Psoas muscle (tissue), 8 donors: ENCODE results near the gene SPP2. TPM values are rescaled to one million over a fixed set of nuclear protein-coding genes. Genes with fewer than 3 reads are reported as not detected.

Source experiments
- ATAC-seq, 4 donors: fragments of 200-7000 bp; cut with Tn5 transposase; one replicate each; pipeline ENCODE4 v1.9.1; 2020; ENCODE audit warnings: moderate library complexity in 3 of 4, mild to moderate bottlenecking in 2 of 4
- DNase-seq, 2 donors: peaks; one replicate each; pipeline ENCODE4 v3.0.0-alpha.2; 2020
- H3K27ac ChIP-seq: fragments of 200-600 bp; one replicate; pipeline ENCODE4 v1.8.0; 2022
- H3K27me3 ChIP-seq, 3 donors: fragments of 200-600 bp in 1 of 3; one replicate each; pipeline versions ENCODE4 v1.6.1 to v1.8.0; 2013 to 2022; ENCODE audit warnings: low read length in 2 of 3, mild to moderate bottlenecking in 2 of 3, moderate library complexity in 1 of 3; ENCODE audit not compliant: insufficient read depth in 3 of 3
- H3K36me3 ChIP-seq, 2 donors: fragments of 200-600 bp in 1 of 2; one replicate each; pipeline versions ENCODE4 v1.6.1 to v1.8.0; 2013 to 2022; ENCODE audit warnings: low read depth in 1 of 2, mild to moderate bottlenecking in 1 of 2, moderate library complexity in 1 of 2; ENCODE audit not compliant: insufficient read depth in 1 of 2
- H3K4me1 ChIP-seq: fragments of 200-600 bp; one replicate; pipeline ENCODE4 v1.8.0; 2022
- H3K4me3 ChIP-seq: fragments of 200-600 bp; one replicate; pipeline ENCODE4 v1.8.0; 2022; ENCODE audit warnings: mild to moderate bottlenecking
- H3K9me3 ChIP-seq: fragments of 200-600 bp; one replicate; pipeline ENCODE4 v1.8.0; 2022
- WGBS, 3 donors: extraction: QIAGEN DNeasy Blood & Tissue Kit; methylation state at CpG; one replicate each; pipeline versions ENCODE4 v1.1.6 to v1.1.7; 2013; 5-methylcytosine and 5-hydroxymethylcytosine counted together
- intact Hi-C, 2 donors: fragments of 100-400 bp; cut with DNase I; formaldehyde crosslinking; loops; one replicate each; pipeline versions ENCODE4 v1.11.0 to v1.14.2; 2022
- polyA plus RNA-seq, 3 donors: library from polyadenylated mRNA; stranded (reverse); fragments of 200-250 nt; gene quantifications; one replicate each; pipeline ENCODE4 v1.2.3, GENCODE V29; 2013
- total RNA-seq, 4 donors: library from RNA; stranded (reverse); fragmentation: NEBNext Ultra II Directional in 2 of 4; extraction: Animal tissue kit (Norgen Biotek cat#: 25700) in 2 of 4; gene quantifications; one replicate each; pipeline versions ENCODE4 v1.2.1 to v1.2.4, GENCODE V29; 2021 to 2023
- TF ChIP-seq, protein P1 (sequence below): fragments of 200-600 bp; IDR thresholded peaks from one replicate; pipeline ENCODE4 v1.8.0; 2022; ENCODE audit warnings: antibody characterized with exemption
- donor health status: healthy with polysubstance abuse.
- donor health status: DM: no; HTN: no; CAD: no; lungs with moderate emphysema.
- donor health status: Bipolar disorder and iron deficiency.
- donor health status: healthy.
- donor health status: DM: yes; HTN: yes; CAD: no.
- donor health status: DM: no; HTN: no; CAD: no.
- donor health status: DM: no; HTN: no; CAD: no.
- donor health status: DM: yes; HTN: yes; CAD: no.

The SPP2 gene
- total and polyA plus RNA-seq, 7 donors = not detected

DNA sequence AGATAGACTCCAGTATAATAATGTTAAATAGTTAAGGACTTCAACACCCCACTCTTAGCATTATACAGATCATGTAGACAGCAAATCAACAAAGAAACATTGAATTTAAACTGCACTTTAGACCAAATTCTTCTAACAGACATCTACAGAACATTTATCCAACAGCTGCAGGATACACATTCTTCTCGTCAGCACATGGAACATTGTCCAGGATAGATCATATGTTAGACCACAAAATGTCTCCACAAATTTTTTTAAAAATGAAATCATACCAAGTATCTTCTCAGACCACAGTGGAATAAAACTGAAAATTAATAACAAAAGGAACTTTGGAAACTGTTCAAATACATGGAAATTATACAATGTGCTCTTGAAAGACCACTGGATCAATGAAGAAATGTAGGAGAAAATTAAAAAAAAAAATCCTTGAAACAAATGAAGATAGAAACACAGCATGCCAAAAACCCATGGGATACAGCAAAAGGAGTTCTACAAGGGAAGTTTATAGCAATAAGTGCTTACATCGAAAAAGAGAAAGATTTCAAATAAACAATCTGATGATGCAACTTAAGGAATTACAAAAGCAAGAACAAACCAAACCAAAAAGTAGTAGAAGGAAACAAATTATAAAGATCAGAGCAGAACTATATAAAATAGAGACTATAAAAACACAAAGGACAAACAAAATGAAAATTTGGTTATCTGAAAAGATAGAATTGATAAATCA lies 12.3 kb upstream of the SPP2 start:
- no peak overlapping the region for H3K27ac ChIP-seq
- peaks cover 3% of the 10 kb centered on the region for H3K9me3 ChIP-seq
- H3K36me3 ChIP-seq = no peaks in the 10 kb centered on the region
- peaks cover 0 to 3% (median 0%) of the 10 kb centered on the region in 3 donors for H3K27me3 ChIP-seq
- no peak for ATAC-seq
- TF ChIP-seq, protein P1, sequence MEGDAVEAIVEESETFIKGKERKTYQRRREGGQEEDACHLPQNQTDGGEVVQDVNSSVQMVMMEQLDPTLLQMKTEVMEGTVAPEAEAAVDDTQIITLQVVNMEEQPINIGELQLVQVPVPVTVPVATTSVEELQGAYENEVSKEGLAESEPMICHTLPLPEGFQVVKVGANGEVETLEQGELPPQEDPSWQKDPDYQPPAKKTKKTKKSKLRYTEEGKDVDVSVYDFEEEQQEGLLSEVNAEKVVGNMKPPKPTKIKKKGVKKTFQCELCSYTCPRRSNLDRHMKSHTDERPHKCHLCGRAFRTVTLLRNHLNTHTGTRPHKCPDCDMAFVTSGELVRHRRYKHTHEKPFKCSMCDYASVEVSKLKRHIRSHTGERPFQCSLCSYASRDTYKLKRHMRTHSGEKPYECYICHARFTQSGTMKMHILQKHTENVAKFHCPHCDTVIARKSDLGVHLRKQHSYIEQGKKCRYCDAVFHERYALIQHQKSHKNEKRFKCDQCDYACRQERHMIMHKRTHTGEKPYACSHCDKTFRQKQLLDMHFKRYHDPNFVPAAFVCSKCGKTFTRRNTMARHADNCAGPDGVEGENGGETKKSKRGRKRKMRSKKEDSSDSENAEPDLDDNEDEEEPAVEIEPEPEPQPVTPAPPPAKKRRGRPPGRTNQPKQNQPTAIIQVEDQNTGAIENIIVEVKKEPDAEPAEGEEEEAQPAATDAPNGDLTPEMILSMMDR = no peak
- WGBS, 3 donors = 49 to 59% (median 52%) methylated on average over 2 of the region's 2 CpGs
- no peak overlapping the region for H3K4me3 ChIP-seq
- intact Hi-C loops = no loop called here
- H3K4me1 ChIP-seq = no peaks in the 10 kb centered on the region
- no peak for DNase-seq

DNA sequence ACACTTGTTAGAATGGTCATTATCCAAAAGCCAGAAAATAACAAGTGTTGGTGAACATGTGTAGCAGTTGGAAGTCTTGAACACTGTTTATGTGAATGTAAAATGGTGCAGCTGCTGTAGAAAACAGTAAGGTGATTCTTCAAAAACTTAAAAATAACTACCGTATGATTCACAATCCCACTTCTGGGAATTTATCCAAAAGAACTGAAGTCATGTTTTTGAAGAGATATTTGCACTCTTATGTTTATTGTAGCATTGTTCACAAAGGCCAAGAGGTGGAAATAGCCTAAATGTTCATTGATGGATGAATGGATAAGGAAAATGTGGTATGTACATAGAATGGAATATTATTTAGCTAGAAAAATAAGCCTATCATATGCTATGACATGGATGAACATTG lies 6.3 kb upstream of the SPP2 start:
- Histone ChIP-seq H3K36me3 (no peaks in the 10 kb centered on the region), H3K27ac (no peak overlapping the region), H3K4me1 (no peaks in the 10 kb centered on the region), H3K4me3 (no peak overlapping the region), H3K27me3 (no peaks in the 10 kb centered on the region), H3K9me3 (no peaks in the 10 kb centered on the region)
- ATAC-seq = no peak
- no peak for DNase-seq
- 11 to 26% (median 14%) methylated on average over 1 of the region's 1 CpG for WGBS, 3 donors
- TF ChIP-seq, protein P1 = no peak
- intact Hi-C loops = no loop called here

DNA sequence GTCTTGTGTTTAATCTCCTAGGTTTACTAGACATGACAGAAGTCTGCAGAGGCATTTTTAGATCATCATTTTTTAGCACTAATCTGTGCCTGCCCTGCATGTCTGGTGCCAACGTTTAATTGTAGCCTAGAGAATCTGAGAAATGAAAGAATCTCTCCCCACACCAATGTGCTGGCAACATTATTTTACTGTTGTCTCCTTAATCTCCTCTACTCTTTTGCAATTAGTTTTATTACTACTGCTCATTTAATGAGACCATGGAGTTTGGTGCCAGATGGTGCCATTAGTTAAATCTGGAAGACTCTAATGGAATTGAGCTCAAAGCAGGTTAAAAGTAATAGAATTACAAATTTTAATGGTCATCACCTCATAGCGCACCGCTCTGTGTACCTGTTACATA lies 4.0 kb upstream of the SPP2 start:
- ATAC-seq = no peak
- Histone ChIP-seq H3K4me3 (no peak overlapping the region), H3K36me3 (no peaks in the 10 kb centered on the region), H3K4me1 (no peaks in the 10 kb centered on the region), H3K27me3 (no peaks in the 10 kb centered on the region), H3K9me3 (no peaks in the 10 kb centered on the region), H3K27ac (no peak overlapping the region)
- intact Hi-C loops = no loop called here
- TF ChIP-seq, protein P1 = no peak
- 49 to 52% (median 50%) methylated on average over 3 of the region's 3 CpGs for WGBS, 3 donors
- no peak for DNase-seq

DNA sequence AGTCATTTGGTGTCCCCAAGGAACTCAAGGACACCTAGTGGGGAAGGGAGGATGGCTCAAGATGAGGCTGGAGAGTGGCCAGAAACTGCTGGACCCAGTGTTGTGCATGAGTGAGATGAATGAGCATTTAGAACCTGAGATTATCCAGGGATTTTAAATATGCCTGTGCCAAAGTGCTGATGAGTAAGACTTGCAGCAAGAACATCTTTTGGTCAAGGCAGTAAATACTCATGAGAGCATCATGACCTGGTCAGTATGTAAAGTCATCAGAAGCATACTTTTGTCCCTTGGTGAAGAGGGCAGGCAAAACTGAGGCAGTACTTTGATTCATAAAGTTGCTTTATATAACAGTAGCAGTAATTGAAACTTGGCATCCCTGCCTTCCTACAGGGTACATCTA lies 3.1 kb upstream of the SPP2 start:
- TF ChIP-seq, protein P1 = no peak
- Histone ChIP-seq H3K9me3 (no peaks in the 10 kb centered on the region), H3K36me3 (no peaks in the 10 kb centered on the region), H3K4me1 (no peaks in the 10 kb centered on the region), H3K27me3 (no peaks in the 10 kb centered on the region), H3K4me3 (no peak overlapping the region), H3K27ac (no peak overlapping the region)
- intact Hi-C loops = no loop called here
- no peak for DNase-seq
- ATAC-seq = no peak

DNA sequence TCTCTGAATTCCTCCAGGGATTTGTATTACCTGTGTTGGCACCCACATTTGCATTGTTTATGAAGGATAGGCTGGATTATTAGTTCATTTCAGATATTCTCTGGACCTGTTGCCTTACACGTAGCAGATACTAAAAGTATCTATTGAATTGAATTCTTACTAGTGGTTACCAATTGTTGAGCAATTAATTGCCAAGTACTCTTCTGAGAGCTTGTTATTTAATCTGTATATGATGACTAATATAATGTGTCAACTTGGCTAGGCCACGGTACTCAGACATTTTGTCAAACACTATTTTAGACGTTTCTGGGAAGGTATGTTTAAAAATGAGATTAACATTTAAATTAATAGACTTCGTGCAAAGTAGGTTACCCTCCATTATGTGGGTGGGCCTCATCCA lies 2.5 kb upstream of the SPP2 start:
- TF ChIP-seq, protein P1 = no peak

More for the DNA sequence above, 2.5 kb upstream of the SPP2 start:
- Histone ChIP-seq H3K4me1 (no peaks in the 10 kb centered on the region), H3K9me3 (no peaks in the 10 kb centered on the region), H3K36me3 (no peaks in the 10 kb centered on the region), H3K27me3 (no peaks in the 10 kb centered on the region), H3K4me3 (no peak overlapping the region), H3K27ac (no peak overlapping the region)
- intact Hi-C loops = no loop called here
- DNase-seq (no peak), ATAC-seq (no peak)
- 84 to 85% (median 84%) methylated on average over 4 of the region's 4 CpGs for WGBS, 3 donors
